Ecto neural progenitor cell (in vitro differentiated cells): Measurements from ENCODE around the gene SEPTIN2.
"Not testable (repeated sequence)": the region's sequence is repeated elsewhere in the genome, so short reads cannot be mapped to it uniquely, and the experiment has no call there.

Experiments
- DNase-seq: peaks from one replicate; pipeline ENCODE4 v3.0.0-alpha.2; 2018; ENCODE audit warnings: low spot score

The SEPTIN2 gene

GRCh38 chr2:241288324-241288888 lies 27.3 kb upstream of the SEPTIN2 start:
- DNase-seq: no peak

- DNase-seq: no peak
Observed at GRCh38 chr2:241289053-241289452, 26.7 kb upstream of the SEPTIN2 start.

- DNase-seq: no peak
Observed at GRCh38 chr2:241289597-241289996, 26.1 kb upstream of the SEPTIN2 start.

GRCh38 chr2:241291153-241291552 lies 24.6 kb upstream of the SEPTIN2 start:
- no peak for DNase-seq

GRCh38 chr2:241291977-241292376 lies 23.7 kb upstream of the SEPTIN2 start:
- DNase-seq: no peak

- not testable (repeated sequence) for DNase-seq
Observed at GRCh38 chr2:241293378-241293797, 22.3 kb upstream of the SEPTIN2 start.

- DNase-seq: no peak
Observed at GRCh38 chr2:241295326-241296095, 20.2 kb upstream of the SEPTIN2 start.

GRCh38 chr2:241296767-241297166 lies 19.0 kb upstream of the SEPTIN2 start:
- DNase-seq: no peak

- DNase-seq: no peak
Observed at GRCh38 chr2:241298673-241299072, 17.1 kb upstream of the SEPTIN2 start.

GRCh38 chr2:241300000-241300399 lies 15.7 kb upstream of the SEPTIN2 start:
- DNase-seq: no peak

- no peak for DNase-seq
Observed at GRCh38 chr2:241302083-241302482, 13.6 kb upstream of the SEPTIN2 start.

GRCh38 chr2:241302759-241303651 lies 12.7 kb upstream of the SEPTIN2 start:
- no peak for DNase-seq

- no peak for DNase-seq
Observed at GRCh38 chr2:241304039-241304670, 11.6 kb upstream of the SEPTIN2 start.

- DNase-seq: no peak
Observed at GRCh38 chr2:241307055-241307454, 8.7 kb upstream of the SEPTIN2 start.

- no peak for DNase-seq
Observed at GRCh38 chr2:241308267-241308666, 7.5 kb upstream of the SEPTIN2 start.

- no peak for DNase-seq
Observed at GRCh38 chr2:241308832-241309500, 6.8 kb upstream of the SEPTIN2 start.

GRCh38 chr2:241309684-241310117 lies 6.0 kb upstream of the SEPTIN2 start:
- no peak for DNase-seq

GRCh38 chr2:241310917-241311566 lies 4.7 kb upstream of the SEPTIN2 start:
- no peak for DNase-seq

GRCh38 chr2:241312082-241312481 lies 3.6 kb upstream of the SEPTIN2 start:
- no peak for DNase-seq

- no peak for DNase-seq
Observed at GRCh38 chr2:241313543-241314095, 2.1 kb upstream of the SEPTIN2 start.
